Fibroblast of skin of back (primary cell): ENCODE measurements around the gene RAI14.
"Not testable (repeated sequence)": the region's sequence is repeated elsewhere in the genome, so short reads cannot be mapped to it uniquely, and the experiment has no call there.

Experiments
- DNase-seq: peaks from one replicate; pipeline ENCODE4 v3.0.0-alpha.2; 2013

Gene RAI14

DNA sequence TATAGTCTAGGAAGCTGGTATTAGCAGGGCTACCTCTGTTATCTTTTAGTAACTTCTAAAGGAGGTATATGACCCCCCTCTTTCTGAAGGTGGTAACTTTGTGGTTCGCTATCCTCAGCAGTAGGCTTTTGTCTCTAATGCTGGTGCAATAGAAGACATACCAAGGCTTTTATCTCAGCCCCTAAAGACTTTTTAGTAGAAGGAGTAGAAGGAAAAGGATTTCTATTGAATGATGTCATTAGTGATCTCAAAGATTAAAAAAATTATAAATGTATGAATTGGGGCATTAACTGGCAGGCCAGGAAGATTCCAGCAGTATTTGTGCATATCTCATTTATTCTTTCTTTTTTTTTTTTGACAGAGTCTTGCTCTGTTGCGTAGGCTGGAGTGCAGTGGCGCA lies 78.2 kb downstream of the RAI14 start:
- DNase-seq: peak; percentile 46

DNA sequence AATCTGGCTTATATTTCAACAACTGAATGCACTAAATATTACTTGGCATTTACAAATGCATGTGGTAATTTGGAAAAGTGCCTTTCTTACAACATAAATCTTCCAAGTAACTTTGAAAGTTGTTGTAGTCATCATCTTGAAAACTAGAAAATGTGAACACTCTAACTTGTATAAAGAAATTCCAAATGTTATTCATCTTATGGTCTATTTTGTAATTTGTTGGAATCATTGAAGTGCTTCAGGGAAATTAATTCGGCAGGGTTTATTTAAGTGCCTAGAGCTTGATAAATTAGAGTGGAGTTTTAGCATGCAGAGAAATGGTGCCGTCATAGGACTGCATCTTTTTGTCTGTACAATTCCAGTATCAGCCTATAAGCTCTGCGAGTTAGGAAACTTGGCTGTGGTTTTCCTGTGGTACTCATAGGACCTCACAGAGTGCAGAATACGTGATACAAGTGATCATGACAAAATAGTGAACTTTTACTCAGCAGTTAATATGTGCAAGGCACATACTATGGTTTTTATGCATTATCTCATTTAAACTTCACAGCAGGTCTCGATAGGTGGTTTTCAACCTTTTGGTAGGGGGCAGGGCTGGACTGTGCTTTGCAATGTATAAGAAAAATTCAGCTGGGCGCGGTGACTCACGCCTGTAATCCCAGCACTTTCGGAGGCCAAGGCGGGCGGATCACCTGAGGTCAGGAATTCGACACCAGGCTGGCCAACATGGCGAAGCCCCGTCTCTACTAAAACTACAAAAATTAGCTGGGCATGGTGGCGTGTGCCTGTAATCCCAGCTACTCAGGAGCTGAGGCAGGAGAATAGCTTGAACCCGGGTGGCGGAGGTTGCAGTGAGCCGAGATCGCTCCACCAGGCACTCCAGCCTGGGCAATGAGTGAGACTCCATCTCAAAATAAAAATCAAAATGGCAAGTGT lies 79.6 kb downstream of the RAI14 start:
- DNase-seq: peak; percentile 64

DNA sequence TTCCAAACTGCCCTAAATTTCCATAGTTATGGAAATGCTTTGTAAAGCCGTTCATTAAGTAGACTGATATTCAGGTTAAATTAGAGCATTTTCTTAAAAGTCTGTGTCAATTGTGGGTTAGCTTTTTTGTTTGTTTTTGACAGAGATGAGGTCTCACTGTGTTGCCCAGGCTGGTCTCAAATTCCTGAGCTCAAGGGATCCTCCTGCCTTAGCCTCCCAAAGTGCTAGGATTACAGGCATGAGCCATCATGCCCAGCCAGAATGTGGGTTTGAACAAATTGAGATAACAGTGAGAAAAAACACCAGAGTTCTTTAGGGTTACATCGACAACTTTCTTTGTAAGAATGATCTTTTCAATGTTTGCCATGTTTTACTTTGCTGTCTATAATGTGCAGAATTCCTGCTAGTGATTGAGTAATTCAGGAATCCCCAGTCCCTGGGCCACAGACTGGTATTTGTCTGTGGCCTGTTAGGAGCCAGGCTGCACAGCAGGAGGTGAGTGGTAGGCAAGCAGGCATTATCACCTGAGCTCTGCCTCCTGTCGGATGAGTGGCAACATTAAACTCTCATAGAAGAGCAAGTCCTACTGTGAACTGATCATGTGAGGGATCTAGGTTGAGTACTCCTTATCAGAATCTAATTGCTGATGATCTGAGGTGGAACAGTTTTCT lies 80.5 kb downstream of the RAI14 start:
- peak; percentile 56 for DNase-seq

DNA sequence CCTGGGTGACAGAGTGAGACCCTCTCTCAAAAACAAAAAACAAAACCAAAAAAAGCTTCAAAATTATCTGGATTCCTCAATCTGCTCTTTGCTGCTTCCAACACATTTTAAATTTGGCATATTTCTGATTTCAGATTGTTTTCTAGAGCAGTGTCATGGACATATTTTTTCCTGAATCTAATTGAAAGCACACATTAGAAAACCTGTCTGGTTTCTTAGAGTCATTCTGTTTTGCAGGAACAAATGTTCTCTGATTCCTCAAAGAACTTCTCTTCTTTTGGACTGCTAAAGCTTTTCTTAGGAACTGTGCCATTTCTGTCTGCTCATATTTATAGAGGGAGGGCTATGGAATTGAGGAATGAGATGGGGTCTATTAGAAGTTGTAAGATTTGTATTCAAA lies 81.6 kb downstream of the RAI14 start:
- DNase-seq: no peak

DNA sequence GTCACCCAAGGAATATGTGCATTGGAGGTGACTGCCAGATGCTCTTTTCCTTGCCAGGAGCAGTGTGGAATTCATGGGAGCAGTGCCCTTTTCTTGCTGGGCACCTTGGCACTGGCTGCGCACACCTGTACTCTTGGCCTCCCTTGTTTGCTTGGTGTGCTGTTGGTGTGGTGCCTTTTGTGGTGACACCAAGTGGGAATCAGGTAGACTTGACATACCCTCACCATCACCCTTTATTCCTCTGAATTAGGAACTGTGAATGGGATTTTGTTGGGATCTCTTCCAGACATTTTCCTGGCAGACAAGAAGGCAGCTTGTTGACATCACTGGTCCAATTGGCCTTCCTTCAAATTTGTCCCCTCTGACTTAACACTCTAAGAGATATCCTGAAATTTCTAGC lies 82.3 kb downstream of the RAI14 start:
- DNase-seq: no peak

DNA sequence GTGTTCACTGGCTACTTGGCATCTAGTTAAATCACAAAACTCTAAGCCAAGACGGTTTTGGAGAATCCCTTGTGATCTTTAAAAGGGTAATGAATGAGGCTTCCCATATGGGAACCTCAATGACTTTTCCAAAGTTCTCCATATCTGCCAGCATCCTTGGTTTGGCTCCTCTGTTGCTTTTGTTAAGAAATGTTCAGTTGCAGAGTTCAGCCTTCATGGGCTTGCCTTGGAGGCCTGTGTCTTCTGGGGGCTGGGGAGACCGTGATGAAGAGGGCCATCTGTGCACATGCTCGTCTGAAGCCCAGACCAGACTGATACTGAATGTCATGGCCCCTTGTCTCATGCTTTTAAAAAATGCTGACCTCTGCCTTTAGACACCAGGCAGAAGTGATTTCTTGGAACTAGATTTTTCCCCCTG lies 84.3 kb downstream of the RAI14 start:
- DNase-seq: no peak

DNA sequence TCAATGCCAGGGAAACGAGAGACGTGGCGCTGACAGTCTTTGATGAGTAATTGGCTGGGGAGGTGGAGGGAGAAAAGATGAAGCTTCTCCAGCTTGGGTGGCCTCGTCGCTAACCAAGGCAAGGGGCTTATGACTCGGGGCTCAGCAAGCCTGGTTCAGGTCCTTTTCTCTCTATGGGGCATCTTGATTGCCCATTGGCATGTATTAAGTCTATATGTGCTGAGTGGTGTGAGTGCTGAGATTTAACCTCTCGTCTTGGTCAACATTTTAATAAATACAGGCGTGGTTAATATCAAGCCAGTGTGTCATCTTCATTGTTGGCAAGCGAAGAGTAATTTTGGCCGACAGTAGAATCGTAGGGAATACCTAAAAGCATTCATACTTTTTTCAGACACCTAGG lies 85.9 kb downstream of the RAI14 start:
- DNase-seq: peak; percentile 55

DNA sequence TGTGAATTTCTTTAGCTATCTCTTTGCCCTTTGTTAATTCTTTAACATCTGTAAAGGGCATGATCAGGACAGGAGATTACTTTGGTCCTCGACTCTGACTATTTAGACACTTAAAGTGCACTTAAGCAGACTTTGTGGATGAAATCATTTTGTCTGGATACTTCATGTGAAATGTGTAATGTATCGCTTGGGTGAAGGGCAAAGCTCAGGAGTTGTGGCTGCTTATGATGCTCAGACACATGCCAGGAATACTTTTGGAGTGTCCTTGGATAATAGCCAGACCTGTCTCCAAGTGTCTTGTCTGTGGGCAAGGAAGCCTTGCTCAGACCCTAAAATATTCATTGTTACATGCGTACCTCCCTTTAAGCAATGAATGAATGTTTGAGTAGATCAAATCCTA lies 87.8 kb downstream of the RAI14 start:
- peak; percentile 99 for DNase-seq

DNA sequence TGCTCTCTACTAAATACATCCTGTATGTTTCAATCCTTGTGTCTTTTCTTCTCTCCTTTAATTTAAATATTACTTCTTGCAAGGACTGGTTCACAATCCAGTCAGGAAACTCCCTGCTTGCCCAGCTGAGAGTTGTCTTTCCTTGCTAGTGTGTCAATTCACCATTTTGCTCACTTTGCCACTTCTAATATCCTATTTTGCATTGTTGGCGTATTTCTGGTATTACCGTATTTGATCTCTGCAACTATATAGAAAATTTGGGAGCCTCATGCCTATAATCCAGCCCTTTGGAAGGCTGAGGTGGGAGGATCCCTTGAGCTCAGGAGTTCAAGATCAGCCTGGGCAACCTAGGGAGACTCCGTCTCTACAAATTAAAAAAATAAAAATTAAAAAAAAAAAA lies 92.3 kb downstream of the RAI14 start:
- DNase-seq: no peak

DNA sequence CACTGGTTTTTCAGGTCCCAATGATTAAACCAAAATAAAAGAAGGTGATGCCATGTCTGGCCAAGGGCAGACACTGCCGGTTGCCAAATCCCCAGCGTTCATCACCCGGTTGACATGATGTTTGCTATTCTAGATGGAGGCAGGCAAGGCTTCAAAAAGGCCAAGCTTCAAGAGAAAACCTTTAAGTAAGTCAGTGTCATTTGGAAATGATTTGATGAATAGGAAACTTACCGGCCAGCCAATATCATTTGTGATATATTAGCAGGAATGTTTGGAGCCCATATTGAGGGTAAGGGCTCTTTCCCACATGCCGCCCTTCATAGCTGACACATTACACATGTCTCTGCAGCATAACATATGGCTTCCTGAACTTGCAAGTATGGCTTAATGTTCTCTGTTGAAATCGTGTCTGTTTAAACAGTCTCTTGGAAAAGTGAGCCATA lies 93.3 kb downstream of the RAI14 start:
- DNase-seq: peak; percentile 89

DNA sequence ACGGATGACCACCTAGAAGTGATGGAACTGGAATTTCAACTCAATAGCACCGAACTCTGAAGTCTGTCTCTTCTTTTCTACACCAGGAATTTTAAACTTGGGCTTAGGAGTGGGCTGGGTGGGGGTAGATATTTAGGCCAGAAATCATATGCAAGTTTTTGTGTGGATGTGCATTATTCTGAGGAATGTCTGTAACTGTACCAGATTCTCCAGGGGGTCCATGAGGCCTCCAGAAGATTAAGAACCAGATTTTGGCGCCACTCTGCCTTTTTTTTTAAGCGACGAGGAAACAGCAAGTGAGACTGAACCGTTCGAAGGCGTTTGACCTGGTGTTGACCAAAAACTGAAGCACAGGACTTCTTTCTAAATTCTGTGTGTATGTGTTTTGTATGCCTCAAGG lies 94.1 kb downstream of the RAI14 start:
- DNase-seq: peak; percentile 50

DNA sequence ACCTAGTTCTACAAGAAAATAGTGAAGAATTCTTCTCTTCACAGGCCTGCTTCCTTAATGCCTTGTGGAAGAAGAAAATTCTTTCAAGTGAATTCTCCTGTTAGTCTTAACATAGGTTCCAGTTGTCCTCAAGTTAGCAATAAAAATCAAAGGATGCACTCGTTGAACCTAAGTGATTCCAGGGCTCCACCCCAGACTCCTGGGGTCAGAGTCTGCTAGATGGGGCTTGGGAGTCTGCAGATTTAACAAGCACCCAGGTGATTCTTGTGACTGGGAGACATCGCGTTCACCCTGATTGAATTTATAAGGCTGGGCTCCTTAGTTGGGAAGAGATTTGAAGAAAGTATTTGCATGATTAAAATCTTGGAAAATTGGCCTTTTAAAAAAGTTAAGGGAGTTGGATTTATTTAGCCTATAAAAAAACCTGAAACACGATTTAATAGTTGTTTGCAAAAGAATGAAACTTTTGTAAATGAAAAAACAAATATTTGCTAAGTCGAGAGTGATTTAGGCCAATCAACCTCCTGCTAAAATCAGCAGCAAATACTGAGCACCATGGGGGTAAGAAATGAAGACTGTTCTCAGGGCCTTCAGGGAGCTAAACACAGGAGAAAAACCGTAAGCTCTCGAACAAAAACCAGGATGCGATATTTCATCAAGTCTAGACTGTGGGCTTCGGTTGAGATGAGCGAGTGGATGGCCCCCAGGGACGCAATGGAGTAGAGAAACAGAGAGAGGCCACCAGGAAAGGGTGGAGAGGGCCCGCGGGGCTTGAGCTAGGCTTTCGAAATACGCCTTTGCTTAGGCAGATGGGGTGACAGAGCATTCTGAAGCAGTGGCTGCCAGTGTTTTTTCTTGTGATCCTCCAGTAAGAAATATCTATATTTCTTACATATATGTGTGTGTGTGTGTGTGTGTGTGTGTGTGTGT lies 95.9 kb downstream of the RAI14 start:
- no peak for DNase-seq

DNA sequence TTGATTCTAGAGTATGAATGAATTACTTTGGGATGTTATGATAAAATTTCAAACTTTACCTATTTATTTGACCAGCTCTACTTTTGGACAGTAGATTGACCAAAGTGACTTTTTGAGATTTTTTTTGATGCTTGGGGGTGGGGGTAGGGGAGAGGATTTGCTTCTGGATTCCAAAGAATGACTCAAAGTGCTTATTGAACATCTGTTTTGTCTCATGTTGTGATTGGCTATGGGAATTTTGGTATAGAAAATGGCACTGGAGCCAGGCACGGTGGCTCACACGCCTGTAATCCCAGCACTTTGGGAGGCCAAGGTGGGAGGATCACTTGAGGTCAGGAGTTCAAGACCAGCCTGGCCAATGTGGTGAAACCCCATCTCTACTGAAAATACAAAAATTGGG lies 97.1 kb downstream of the RAI14 start:
- DNase-seq: not testable (repeated sequence)

DNA sequence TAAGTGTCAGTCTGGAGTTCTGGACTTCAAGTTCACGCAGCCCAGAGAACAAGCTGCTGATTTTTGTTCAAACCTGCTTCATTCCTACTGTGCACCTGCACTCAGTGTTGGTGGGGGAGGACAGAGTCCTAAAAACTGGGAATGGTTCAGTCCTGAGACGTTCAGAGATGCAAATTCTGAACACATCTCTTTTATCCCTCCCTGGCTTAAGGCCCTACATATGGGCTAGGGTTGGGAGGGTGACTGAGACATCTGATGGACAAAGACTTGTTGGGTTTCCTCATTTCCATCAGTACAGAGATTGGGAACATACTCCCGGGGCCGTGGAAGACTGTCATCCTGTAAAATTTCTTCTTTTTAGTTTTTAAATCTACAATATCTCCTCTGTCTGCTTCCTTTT lies 99.8 kb downstream of the RAI14 start:
- DNase-seq: no peak

DNA sequence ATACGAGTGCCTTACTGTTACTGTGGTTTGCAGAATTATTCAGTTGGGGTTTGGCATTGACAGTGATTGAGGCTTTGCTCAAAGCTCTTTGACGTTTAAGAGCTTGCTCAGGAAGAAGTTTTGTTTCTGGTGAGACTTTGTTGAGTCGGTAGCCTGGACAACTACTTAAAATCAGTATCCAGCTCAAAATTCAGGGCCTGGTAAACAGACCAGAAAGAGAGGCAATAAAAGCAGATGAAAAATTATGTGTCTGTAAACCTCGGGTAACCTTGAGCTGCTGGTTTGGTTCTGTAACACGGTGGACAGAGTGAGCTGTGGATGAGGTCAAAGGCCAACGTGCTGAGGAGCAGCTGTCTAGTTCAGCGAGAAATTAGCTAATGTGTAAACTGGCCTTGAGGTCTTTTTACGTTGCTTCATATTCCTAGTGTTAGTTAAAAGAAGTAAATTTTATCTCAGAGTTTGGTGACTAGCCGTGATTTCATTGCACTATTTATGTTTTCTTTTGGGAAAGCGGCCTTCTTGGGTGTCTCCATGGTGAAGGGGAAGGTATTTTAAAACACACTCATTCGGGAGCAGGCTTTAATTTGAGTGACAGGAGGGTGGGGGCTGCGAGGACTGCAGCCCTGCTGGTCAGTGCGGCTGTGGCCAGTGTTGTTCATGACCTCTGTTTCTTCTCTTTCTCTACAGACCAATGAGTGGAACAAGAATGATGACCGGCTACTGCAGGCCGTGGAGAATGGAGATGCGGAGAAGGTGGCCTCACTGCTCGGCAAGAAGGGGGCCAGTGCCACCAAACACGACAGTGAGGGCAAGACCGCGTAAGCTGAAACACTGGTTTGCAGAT lies 100.9 kb downstream of the RAI14 start:
- DNase-seq: no peak

DNA sequence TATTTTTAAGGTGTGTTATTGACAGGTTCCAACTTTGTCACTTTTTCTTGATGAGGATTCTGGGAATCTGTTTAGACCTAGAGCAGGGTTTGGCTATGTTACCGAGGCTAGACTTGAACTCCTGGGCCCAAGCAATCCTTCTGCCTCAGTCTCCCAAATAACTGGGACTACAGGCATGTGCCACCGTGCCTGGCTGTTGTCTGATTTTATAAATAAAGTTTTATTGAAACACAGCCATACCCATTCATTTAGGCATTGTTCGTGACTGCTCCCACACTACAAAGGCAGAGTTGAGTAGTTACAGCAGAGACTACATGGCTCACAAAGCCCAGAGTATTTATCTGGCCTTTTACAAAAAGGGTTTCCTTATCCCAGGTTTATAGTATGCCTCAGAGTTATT lies 102.4 kb downstream of the RAI14 start:
- DNase-seq: no peak

DNA sequence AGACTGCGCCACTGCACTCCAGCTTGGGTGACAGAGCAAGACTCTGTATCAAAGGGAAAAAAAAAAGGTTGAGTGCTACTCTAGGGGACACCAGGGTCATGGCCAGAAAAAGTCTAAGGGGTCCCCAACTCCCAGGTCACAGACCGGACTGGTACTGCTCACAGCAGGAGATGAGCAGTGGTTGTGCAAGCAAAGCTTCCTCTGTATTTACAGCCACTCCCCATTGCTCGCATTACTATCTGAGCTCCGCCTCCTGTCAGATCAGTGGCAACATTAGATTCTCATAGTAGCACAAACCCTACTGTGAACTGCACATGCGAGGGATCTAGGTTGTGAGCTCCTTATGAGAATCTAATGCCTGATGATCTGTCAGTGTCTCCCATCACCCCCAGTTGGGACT lies 103.1 kb downstream of the RAI14 start:
- not testable (repeated sequence) for DNase-seq

DNA sequence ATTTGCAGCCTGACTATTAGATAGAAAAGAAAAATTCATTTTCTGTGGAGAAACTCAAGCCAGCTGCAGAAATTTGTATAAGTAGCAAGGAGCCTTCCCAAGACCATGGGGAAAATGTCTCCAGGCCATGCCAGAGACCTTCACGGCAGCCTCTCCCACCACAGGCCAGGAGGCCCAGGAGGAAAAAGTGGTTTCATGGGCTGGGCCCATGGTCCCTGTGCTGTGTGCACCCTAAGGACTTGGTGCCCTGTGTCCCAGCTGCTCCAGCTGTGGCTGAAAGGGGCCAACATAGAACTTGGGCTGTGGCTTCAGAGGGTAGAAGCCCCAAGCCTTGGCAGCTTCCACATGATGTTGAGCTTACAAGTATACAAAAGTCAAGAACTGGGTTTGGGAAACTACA lies 109.5 kb downstream of the RAI14 start:
- no peak for DNase-seq

DNA sequence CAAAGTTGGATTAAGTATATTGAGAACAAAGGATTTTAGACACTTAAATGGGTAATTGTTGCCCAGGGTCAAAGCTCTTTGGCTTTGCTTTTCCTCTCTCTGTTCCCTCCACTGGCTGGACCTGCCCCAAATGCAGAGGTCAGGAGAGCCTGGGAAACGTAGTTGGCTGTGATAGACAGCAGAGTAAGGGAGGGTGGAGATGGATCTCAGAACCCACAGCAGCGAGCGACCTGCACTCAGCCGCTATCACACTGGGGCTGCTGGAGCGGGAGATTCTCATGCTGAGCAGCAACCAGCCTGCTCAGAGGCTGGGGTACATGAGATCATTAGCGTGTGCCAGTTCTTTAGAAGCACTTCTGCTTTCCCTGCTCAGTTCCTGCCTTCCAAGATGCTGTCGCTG lies 111.1 kb downstream of the RAI14 start:
- DNase-seq: no peak

DNA sequence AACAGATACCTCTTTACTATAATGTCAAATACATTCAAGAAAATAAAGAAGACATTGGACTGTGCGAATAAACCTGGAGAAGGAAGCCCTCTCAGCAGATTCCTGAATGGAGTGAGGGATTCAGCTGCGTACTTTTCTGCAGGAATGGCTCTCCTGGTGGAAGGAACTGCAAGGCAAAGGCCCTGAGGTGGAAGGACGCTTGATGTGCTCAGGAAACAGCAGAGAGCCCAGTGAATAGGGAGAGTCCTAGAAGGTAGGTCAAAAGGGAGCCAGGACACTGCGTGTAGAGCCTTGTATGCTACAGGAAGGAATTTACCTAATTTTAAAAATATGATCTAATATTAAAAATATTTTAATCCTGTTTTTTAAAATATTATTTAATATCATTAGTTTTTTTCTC lies 114.4 kb downstream of the RAI14 start:
- no peak for DNase-seq

DNA sequence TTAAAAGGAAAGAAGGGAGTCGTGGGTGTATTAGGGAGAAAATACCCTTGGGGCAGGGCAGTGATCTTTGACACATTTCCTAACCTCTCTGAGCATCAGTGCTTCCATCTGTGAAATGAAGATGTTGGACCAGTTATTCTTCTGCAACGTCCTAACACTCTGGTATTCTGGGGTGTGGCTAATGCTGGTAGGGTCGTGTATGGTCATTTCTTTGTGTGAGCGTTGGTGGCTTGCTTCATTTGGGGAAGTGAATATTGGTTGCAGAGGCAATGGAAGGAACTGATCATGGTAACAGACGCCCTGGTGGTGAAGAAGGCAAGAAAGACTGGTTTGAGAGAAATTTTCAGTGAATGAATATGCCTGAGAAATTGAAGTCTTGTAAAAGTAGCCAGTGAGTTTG lies 114.9 kb downstream of the RAI14 start:
- no peak for DNase-seq
